Stimulated activated CD8-positive, alpha-beta memory T cell treated with anti-CD3 and anti-CD28 coated beads, Interleukin-12 subunit alpha, Interleukin-12 subunit beta, amount 100 ng/mL, for 1 hour (primary cell): ENCODE results near the gene IFI27L1.

Experiments
- DNase-seq: peaks from one replicate; pipeline ENCODE4 v3.0.0-alpha.2; 2020; ENCODE audit warnings: low read depth

Gene IFI27L1

DNA sequence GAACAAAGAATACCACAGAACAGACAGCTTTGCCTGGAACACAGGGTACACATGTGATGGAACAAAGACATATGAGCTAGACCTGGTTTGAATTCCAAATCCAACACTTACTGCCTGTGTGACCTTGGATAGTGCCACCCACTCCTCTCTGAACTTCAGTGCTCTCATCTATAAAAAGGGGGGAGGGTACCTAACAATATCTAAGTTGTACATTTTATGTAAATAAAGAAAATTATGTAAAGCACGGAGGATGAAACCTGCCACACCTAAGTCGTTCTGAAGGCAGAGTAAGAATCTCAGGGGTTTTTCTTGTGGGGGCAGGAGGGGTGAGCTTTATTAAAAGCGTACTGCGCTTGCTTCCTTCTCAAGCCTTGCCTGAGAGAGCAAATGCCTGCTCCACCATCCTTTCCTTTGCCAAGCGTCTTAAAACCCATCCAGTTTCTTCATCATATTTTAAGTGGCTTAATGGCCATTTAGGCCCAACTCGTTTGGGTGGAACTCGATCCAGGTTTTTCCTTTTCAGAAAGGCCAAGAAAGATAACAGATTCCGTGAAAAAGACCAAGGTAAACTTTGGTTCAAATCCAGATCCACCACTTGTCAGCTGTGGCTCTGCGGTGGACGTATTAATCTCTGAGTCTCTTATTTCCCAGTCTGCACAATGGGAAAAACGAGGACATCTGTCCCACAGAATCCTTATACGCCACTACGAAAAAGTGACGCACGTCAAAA lies 1.1 kb upstream of the IFI27L1 start:
- DNase-seq, result no peak

- DNase-seq, result no peak
Observed at GRCh38 chr14:94081386-94081820, 293 bp downstream of the IFI27L1 start.

DNA sequence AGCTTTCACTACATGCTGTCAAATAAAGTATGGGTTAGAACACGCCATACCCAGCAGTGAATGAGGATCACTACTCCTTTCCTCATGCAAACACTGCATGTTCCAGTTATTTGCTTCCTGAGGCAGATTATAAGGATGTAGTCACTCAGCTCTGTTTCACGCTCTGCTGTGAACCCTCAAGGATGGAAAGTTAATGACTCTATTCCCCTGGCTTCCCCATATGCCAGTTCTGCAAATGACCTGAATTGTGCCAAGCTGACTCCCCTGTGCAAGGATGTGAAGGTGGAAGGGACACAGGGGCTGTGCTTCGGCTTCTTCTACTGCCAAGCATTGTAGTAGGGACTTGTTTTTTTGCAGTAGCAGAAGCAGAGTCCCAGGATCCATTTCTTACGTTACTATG lies 6.8 kb downstream of the IFI27L1 start:
- DNase-seq, result no peak

DNA sequence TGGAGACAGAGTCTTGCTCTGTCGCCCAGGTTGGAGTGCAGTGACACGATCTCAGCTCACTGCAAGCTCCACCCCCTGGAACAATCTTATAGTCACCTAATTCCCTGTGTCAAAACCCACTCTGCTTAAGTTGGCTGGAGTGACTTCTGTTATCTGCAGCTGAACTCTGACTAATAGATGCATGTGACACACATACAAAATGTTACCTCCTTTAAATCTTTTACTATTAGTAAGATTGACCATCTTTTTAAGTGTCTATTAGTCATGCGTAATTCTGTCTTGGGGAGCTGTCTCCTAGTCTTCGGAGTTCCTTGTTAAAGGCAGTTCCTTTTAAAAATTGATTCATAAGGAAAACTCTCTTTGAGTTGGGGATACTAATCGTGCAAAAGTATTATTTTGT lies 7.4 kb downstream of the IFI27L1 start:
- DNase-seq, result no peak

DNA sequence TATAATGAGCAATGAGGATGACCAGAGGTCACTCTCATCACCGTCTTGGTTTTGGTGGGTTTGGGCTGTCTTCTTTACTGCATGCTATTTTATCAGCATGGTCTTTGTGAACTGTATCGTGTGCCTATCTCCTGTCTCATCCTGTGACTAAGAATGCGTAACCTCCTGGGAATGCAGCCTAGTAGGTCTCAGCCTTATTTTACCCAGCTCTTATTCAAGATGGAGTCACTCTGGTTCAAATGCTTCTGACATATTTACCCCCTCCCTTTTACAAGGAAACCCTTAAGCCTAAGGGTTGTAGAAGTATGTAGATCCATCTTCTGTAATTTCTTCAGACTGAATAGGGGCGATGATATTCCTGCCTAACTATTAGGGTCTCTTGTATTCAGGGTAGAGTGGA lies 8.4 kb downstream of the IFI27L1 start:
- DNase-seq, result no peak

- no peak for DNase-seq
Observed at GRCh38 chr14:94093418-94093817, 12.3 kb downstream of the IFI27L1 start.

DNA sequence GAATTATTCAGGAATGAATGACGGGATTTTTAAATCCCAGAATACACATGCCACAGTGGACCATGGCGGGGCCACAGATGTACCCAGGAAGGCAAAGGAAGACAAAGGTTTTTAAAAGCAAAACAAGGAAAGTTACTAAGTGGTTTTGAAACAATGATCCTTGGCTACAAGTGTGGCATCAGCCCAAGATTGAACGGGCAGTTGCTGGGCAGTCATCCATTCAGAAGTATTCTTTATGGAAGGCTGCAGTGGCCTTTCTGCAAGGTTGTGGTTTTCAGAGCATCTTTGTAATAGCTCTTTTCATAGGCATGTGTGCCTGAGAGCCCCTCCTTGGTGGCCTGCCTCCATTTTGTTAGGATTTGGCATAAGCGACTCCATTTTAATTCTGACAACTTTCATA lies 16.0 kb downstream of the IFI27L1 start:
- no peak for DNase-seq

DNA sequence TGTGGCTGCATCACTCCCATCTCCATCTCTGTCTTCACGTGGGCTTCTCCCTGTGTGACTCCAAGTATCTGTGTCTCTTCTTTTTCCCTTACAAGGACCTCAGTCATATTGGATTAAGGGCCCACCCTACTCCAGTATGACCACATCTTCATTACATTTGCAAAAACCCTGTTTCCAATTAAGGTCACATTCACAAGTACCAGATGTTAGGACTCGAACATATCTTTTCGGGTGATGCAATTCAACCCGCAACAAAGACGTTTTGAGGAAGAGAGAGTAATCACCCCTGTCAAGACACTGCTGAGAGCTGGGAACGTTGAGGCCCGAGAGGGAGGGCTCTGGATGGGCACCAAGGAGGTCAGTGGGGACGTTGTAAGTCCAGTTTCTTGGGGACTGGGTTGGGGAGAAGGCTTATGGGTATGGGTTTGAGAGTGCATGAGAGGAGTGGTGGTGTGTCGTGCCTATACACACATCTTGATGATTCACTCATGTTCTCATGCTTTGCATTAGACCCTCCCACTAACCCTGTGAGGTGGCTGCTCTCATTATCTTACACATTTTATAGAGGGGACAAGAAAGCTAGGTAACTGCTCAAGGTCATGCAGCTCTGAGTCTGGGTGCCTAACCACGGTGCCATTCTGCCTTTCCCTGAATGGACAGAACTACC lies 17.3 kb downstream of the IFI27L1 start:
- no peak for DNase-seq

GRCh38 chr14:94099006-94099405 lies 17.9 kb downstream of the IFI27L1 start:
- DNase-seq, result no peak

DNA sequence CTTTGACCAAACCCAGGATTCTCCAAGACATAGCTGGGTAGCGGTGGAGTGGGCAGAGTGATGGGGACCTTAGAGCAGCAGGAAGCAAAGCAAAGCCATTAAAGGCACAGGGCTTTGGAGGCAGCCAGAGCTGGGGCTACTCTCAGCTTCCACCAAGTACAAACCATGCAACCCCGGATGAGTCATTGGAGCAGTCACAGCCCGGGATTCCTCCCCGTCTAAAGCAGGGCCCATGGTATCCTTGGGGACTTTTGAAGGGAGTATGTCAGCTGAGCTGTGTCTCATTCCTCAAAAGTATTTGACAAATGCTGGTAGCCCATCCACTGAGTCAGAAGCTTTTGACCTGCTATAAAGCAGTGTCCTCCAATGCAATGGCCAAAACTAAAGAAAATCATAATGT lies 19.7 kb downstream of the IFI27L1 start:
- DNase-seq, result no peak

DNA sequence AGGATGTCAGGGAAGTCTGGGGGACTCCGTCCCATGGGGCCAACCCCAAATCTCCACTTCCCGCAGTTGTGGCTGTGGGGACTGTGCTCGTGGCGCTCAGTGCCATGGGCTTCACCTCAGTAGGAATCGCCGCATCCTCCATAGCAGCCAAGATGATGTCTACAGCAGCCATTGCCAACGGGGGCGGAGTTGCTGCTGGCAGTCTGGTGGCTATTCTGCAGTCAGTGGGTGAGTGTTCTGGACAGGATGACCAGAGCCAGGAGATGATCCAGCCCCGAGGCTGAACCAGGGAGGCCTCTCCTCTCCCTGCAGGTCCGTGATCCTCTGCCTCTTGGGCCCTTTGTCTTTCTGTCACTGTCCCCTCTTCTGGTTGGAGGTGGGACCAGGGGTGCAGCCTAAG lies 20.6 kb downstream of the IFI27L1 start:
- DNase-seq, result no peak

GRCh38 chr14:94102768-94103482 lies 21.8 kb downstream of the IFI27L1 start:
- no peak for DNase-seq

GRCh38 chr14:94103554-94104150 lies 22.5 kb downstream of the IFI27L1 start:
- no peak for DNase-seq

DNA sequence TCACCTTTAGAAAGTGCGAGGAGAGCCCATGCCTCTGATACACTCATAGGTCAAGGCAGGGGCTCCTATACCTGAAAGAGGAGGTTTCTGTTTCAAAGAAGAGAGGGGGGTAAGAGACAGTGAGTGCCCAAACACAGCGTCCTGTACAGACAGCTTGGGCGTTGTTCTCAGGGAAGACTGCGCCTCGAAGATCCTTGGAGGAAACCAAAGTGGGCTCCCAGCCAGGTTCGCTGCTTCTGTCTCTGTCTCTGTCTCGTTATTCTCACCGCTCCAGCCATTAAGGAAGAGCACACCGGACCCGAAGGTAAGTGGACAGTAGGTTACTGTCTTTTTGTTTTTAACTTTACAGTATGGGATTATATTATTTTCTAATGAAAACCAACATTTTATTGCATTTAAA lies 23.6 kb downstream of the IFI27L1 start:
- DNase-seq, result no peak

GRCh38 chr14:94109915-94110250 lies 28.8 kb downstream of the IFI27L1 start:
- no peak for DNase-seq

DNA sequence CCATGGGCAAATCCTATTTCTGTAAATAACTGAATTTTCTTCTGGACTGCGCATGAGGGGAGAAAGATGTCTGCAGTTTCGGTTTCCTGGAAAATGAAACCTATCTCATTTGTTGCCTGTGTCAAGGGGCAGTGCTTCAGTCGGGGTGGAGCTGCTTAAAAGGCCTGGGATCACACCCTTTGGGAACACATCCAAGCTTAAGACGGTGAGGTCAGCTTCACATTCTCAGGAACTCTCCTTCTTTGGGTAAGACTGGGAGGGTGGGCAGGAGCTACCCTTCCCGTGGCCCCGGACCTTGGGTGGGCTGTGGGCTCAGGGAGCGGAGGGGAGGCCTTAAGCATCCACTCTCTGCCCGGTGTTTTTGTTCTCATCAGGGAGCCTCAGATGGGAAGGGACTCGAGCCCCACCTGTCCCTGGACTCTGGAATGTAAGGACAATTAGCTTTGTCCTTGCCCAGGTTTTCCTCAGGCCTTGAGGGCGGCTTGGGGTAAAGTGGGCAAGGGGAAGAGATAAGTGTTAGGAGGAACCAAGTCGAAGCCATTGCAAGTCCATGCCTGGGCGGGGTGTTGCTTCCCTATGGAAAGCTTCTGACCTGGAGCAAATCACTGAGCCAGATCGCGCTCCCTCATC lies 29.6 kb downstream of the IFI27L1 start, which contains the start of gene IFI27:
Gene IFI27, plus strand, starts transcription at position 185 of the 630 bp plus-strand sequence.
- DNase-seq, result no peak

DNA sequence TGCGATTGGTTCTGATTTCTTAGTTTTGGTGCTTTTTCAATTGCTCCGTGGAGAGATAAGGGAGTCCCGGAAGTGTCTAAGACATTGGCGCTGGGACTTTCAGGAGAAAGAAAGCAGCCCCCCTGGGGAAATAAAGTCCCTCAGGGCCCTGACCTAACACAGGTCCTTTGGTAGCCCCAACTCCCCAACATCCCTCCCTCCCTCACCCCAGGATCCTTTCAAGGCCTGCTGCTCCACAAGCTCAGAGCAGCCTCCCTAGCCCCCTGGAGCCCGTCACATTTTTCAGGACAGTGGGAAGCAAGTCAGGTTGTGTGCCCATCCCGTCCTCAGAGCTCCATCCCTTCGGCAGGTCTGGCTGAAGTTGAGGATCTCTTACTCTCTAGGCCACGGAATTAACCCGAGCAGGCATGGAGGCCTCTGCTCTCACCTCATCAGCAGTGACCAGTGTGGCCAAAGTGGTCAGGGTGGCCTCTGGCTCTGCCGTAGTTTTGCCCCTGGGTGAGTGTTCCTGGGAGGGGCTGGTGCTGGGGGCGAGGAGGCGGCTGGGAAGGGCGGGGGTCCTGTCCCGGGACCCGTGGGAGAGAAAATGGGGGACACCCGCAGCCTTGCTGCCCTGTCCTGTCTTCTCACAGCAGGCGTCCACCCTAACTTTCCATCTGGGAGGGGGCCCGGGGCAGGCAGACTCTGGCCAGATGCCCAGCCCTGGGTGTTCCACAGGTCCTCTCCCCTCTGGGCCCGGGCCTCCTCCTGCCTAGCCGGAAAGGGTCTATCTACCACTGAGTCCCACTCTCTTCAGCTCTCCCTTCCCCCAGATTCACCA lies 30.4 kb downstream of the IFI27L1 start:
- DNase-seq, result no peak

DNA sequence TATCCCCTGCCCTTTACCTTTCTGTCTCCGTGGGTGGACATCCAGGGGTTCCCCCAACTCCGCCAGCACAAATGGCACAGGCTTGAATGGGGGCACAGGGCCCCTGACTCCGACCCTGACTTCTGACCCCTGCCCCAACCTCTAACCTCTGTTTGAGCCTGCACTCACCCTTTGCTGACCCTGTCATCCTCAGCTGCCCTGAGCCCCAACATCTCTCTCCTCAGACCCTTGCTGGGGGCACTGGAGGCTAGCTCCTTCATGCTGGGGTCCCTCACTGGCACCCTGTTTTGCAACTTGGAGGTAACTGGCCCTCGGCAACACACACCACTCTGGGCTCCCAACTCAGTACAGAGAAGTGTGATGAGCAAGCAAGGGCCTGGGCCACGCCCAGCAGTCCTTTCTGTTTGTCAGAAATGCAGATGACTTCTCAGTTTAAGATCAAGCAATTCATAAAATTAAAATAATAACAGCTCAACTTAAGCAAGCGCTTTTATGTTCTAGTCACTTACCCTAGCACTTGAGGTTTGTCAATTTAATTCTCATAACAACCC lies 31.5 kb downstream of the IFI27L1 start:
- DNase-seq, result no peak

GRCh38 chr14:94113073-94113472 lies 32.0 kb downstream of the IFI27L1 start:
- no peak for DNase-seq

DNA sequence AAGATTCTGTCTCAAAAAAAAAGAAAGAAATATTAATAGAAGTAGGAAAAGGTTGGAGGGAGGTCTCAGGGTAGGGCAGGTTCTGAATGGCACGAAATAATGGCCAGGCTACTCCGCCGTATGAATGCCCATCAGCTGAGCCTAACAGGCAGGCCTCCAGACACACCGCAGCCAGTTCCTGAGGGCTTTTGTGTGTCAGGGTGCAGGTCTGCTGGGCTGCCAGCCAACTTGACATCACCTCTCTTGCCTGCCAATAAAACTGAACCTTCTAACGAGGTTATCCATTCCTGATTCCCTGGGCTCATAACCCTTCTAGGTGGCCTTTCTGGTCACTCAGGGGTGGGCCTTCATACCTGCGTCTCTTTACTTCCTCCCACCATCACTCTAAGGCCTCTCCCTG lies 32.4 kb downstream of the IFI27L1 start:
- no peak for DNase-seq

DNA sequence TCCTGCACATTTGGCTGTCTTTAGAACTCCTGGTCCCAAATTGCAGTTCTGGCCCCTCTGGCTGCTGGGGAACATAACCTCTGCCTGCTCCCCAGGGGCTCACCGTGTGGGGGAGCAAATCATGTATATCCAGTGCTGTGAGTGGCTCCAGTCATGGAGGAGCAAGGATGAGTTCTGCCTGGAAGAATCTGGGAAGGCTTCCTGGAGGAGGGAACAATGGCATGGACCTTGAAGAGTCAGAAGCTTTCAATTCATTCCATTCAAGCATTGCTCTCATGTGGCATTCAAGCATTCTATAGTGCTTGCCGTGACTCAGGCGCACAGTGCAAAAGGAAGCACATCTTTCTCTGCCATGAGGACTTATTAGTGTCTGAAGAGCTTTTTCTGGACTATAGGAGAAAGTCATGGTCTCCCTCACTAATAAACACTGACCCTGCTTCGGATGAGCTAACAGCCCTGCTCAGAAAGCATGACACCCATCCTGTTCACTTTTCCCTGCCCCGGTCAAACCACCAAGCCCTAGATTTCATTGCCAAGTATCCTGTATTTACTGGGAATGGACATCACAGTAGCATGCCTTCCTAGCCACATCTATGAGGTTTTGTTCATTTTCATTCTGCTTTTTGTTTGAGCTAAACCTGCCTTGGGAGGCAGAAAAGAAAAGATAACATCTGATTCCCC lies 32.9 kb downstream of the IFI27L1 start:
- DNase-seq, result no peak
